SK-N-SH (cell line): ENCODE results near the gene AGGF1. TPM values are rescaled to one million over a fixed set of nuclear protein-coding genes. Genes with fewer than 3 reads are reported as not detected.

Experiments used
- CTCF ChIA-PET: fragments of 300-600, 350-600 bp; formaldehyde crosslinking; extraction: SDS; loops from one replicate; lab custom pipeline; 2021; lab: Yijun Ruan, JAX
- POLR2A ChIA-PET: fragments of 350-600 bp; sonication (Branson Sonifier 250); formaldehyde crosslinking; extraction: SDS; loops from one replicate; lab custom pipeline; 2020; ENCODE audit warnings: antibody characterized with exemption, inconsistent platforms; lab: Yijun Ruan, JAX
- DNase-seq: peaks from one replicate; pipeline ENCODE4 v3.0.0; 2012
- H2AFZ ChIP-seq: fragments of 200-600 bp; sonication (generic); 2 replicates; pipeline ENCODE4 v1.8.1; 2016; ENCODE audit warnings: antibody characterized with exemption, mild to moderate bottlenecking, low read depth
- H3F3A ChIP-seq: fragments of 200-600 bp; sonication (generic); replicated peaks from 2 replicates; pipeline ENCODE3; 2016; ENCODE audit warnings: antibody characterized with exemption, mild to moderate bottlenecking; ENCODE audit not compliant: insufficient read depth
- H3K27ac ChIP-seq, 2 experiments: fragments of 200-500 bp in 1 of 2; fragments of 200-600 bp in 1 of 2; sonication (Bioruptor generic) in 1 of 2; sonication (generic), shearing (Covaris generic) in 1 of 2; 2 replicates each; pipeline versions ENCODE4 v1.5.1 to v1.6.1; 2014 to 2016; ENCODE audit warnings: low read depth in 2 of 2, inconsistent platforms in 1 of 2, low read length in 1 of 2, mild to moderate bottlenecking in 1 of 2, mixed read lengths in 1 of 2
- H3K27me3 ChIP-seq: fragments of 200-600 bp; sonication (generic), shearing (Covaris generic); 2 replicates; pipeline ENCODE4 v1.6.1; 2016; ENCODE audit warnings: mixed run types; ENCODE audit not compliant: insufficient read depth
- H3K36me3 ChIP-seq, 2 experiments: fragments of 200-500 bp in 1 of 2; fragments of 200-600 bp in 1 of 2; sonication (Bioruptor generic) in 1 of 2; sonication (generic) in 1 of 2; replicated peaks in 1 of 2; 2 replicates each; pipeline versions ENCODE3 to v1.5.1; 2014 to 2016; ENCODE audit warnings: low read length in 1 of 2, mild to moderate bottlenecking in 1 of 2; ENCODE audit not compliant: insufficient read depth in 2 of 2, control insufficient read depth in 1 of 2
- H3K4me1 ChIP-seq, 2 experiments: fragments of 200-500 bp in 1 of 2; fragments of 200-600 bp in 1 of 2; sonication (Bioruptor generic) in 1 of 2; sonication (generic), shearing (Covaris generic) in 1 of 2; 2 replicates each; pipeline versions ENCODE4 v1.5.1 to v1.6.1; 2014 to 2016; ENCODE audit warnings: low read depth in 1 of 2, low read length in 1 of 2, mixed run types in 1 of 2; ENCODE audit not compliant: insufficient read depth in 2 of 2, control insufficient read depth in 1 of 2
- H3K4me2 ChIP-seq: fragments of 200-600 bp; sonication (generic), shearing (Covaris generic); 2 replicates; pipeline ENCODE4 v1.6.1; 2017; ENCODE audit warnings: mixed run types
- H3K4me3 ChIP-seq, 2 experiments: fragments of 200-500 bp in 1 of 2; fragments of 200-600 bp in 1 of 2; sonication (Bioruptor generic) in 1 of 2; sonication (generic), shearing (Covaris generic) in 1 of 2; 2 replicates each; pipeline versions ENCODE4 v1.5.1 to v1.8.1; 2014 to 2016; ENCODE audit warnings: low read depth in 2 of 2, inconsistent platforms in 1 of 2, low read length in 1 of 2, mild to moderate bottlenecking in 1 of 2, mixed read lengths in 1 of 2, moderate library complexity in 1 of 2
- H3K79me2 ChIP-seq: fragments of 200-600 bp; sonication (generic); 2 replicates; pipeline ENCODE4 v1.8.1; 2017; ENCODE audit warnings: mild to moderate bottlenecking; ENCODE audit not compliant: insufficient read depth
- H3K9ac ChIP-seq: fragments of 200-600 bp; sonication (generic); 2 replicates; pipeline ENCODE4 v1.6.1; 2017; ENCODE audit warnings: mixed run types
- H3K9me2 ChIP-seq: fragments of 200-600 bp; sonication (generic); 2 replicates; pipeline ENCODE4 v1.6.1; 2017; ENCODE audit warnings: mixed run types
- H3K9me3 ChIP-seq: fragments of 200-600 bp; sonication (generic); 2 replicates; pipeline ENCODE4 v1.6.1; 2017; ENCODE audit warnings: mixed run types, mild to moderate bottlenecking, moderate library complexity
- H4K20me1 ChIP-seq: fragments of 200-600 bp; sonication (generic); 2 replicates; pipeline ENCODE4 v1.6.1; 2017; ENCODE audit warnings: mild to moderate bottlenecking, mixed run types; ENCODE audit not compliant: insufficient read depth
- CHD2 ChIP-seq: fragments of 150-350 bp; IDR thresholded peaks from 2 replicates; pipeline ENCODE4 v1.6.1; 2018; ENCODE audit warnings: low read length; ENCODE audit not compliant: partially characterized antibody
- EZH2phosphoT487 ChIP-seq: fragments of 200-600 bp; sonication (generic); IDR thresholded peaks from 2 replicates; pipeline ENCODE4 v1.6.1; 2017; ENCODE audit warnings: low read depth, mixed run types, mild to moderate bottlenecking, antibody characterized with exemption, moderate library complexity, borderline replicate concordance
- GABPA ChIP-seq: IDR thresholded peaks from 2 replicates; pipeline ENCODE4 v1.4.0; 2012; ENCODE audit warnings: low read depth, mild to moderate bottlenecking
- GATA2 ChIP-seq: sonication (generic); formaldehyde crosslinking; IDR thresholded peaks from 2 replicates; pipeline ENCODE4 v1.5.0; 2020; ENCODE audit warnings: mild to moderate bottlenecking, missing genetic modification reagents
- IRF3 ChIP-seq: fragments of 150-350 bp; IDR thresholded peaks from 2 replicates; pipeline ENCODE4 v1.6.1; 2016; ENCODE audit warnings: mild to moderate bottlenecking, low read depth, low read length
- RCOR1 ChIP-seq: fragments of 150-350 bp; IDR thresholded peaks from 2 replicates; pipeline ENCODE4 v1.6.1; 2017; ENCODE audit warnings: antibody characterized with exemption, low read length
- REST ChIP-seq: IDR thresholded peaks from 2 replicates; pipeline ENCODE4 v1.6.1; 2012; ENCODE audit warnings: mild to moderate bottlenecking, low read depth, low read length, moderate library complexity
- RFX5 ChIP-seq: IDR thresholded peaks from 2 replicates; pipeline ENCODE4 v1.6.1; 2012; ENCODE audit warnings: mild to moderate bottlenecking, improper control_type of control experiment, low read length
- SIN3A ChIP-seq: IDR thresholded peaks from 2 replicates; pipeline ENCODE4 v1.6.1; 2012; ENCODE audit warnings: low read depth, mild to moderate bottlenecking, low read length, moderate library complexity, borderline replicate concordance
- TCF12 ChIP-seq: IDR thresholded peaks from 2 replicates; pipeline ENCODE4 v1.4.0; 2012
- USF2 ChIP-seq: fragments of 150-350 bp; IDR thresholded peaks from 2 replicates; pipeline ENCODE4 v1.6.1; 2017; ENCODE audit warnings: antibody characterized with exemption, low read length, low read depth, borderline replicate concordance
- WGBS: methylation state at CpG from one replicate; pipeline ENCODE4 v1.1.6; 2017; ENCODE audit warnings: low lambda C conversion rate; 5-methylcytosine and 5-hydroxymethylcytosine counted together
- polyA plus RNA-seq, 3 experiments: library from polyadenylated mRNA; depleted of rRNA; stranded (reverse); fragments of >200 nt; gene quantifications; 2 replicates each; pipeline ENCODE4 v1.2.3, GENCODE V29; 2012
- TF ChIP-seq, protein P1 (sequence below): fragments of 200-600 bp; sonication (generic); IDR thresholded peaks from 2 replicates; pipeline ENCODE4 v1.6.1; 2017; ENCODE audit warnings: antibody characterized with exemption, mild to moderate bottlenecking, moderate library complexity

The AGGF1 gene
- polyA plus RNA-seq, 1 of the 3 experiments (the other 2 are of a cell fraction), result 9.8 TPM

- DNase-seq, result no peak
- ChIA-PET POLR2A (no interaction called here), CTCF (no interaction called here)
- no peak for TF ChIP-seq TCF12
- TF ChIP-seq GABPA, result no peak
- no peak for TF ChIP-seq IRF3
- TF ChIP-seq RCOR1, result no peak
- no peak for TF ChIP-seq SIN3A
- TF ChIP-seq GATA2 (CRISPR knock-in tag), result no peak
- TF ChIP-seq RFX5, result no peak
- no peak for TF ChIP-seq REST
- TF ChIP-seq CHD2, result no peak
- no peak for TF ChIP-seq EZH2phosphoT487
- TF ChIP-seq USF2, result no peak
- TF ChIP-seq, protein P1, sequence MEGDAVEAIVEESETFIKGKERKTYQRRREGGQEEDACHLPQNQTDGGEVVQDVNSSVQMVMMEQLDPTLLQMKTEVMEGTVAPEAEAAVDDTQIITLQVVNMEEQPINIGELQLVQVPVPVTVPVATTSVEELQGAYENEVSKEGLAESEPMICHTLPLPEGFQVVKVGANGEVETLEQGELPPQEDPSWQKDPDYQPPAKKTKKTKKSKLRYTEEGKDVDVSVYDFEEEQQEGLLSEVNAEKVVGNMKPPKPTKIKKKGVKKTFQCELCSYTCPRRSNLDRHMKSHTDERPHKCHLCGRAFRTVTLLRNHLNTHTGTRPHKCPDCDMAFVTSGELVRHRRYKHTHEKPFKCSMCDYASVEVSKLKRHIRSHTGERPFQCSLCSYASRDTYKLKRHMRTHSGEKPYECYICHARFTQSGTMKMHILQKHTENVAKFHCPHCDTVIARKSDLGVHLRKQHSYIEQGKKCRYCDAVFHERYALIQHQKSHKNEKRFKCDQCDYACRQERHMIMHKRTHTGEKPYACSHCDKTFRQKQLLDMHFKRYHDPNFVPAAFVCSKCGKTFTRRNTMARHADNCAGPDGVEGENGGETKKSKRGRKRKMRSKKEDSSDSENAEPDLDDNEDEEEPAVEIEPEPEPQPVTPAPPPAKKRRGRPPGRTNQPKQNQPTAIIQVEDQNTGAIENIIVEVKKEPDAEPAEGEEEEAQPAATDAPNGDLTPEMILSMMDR, result no peak
- Histone ChIP-seq H3K9me2 (no peaks in the 10 kb centered on the region), H3K4me2 (no peak overlapping the region), H3K79me2 (no peaks in the 10 kb centered on the region), H4K20me1 (no peaks in the 10 kb centered on the region), H3K4me3 (no peak overlapping the region), H3K27me3 (no peaks in the 10 kb centered on the region), H3K4me1 (no peaks in the 10 kb centered on the region), H3K9ac (no peak overlapping the region), H3K36me3 (no peaks in the 10 kb centered on the region), H3K9me3 (no peaks in the 10 kb centered on the region), H3K27ac (no peak overlapping the region), H3F3A (no peaks in the 10 kb centered on the region), H2AFZ (no peak overlapping the region)
- 61% methylated on average over 8 of the region's 8 CpGs for WGBS
Measured at GRCh38 chr5:76980518-76981144, 49.6 kb upstream of the AGGF1 start.
